Activated CD8-positive, alpha-beta T cell treated with anti-CD3 and anti-CD28 coated beads for 36 hours (primary cell): ENCODE data around the gene VAT1. TPM values are rescaled to one million over a fixed set of nuclear protein-coding genes. Genes with fewer than 3 reads are reported as not detected.
"Not testable (repeated sequence)": the region's sequence is repeated elsewhere in the genome, so short reads cannot be mapped to it uniquely, and the experiment has no call there.

Source experiments
- ATAC-seq: fragments of 200-7000 bp; cut with Tn5 transposase; one replicate; pipeline ENCODE4 v1.10.0; 2021; ENCODE audit warnings: mild to moderate bottlenecking, moderate library complexity
- CTCF ChIA-PET: fragments of 350-600 bp; sonication (Branson Sonifier 250); formaldehyde crosslinking; loops from one replicate; lab custom pipeline; 2021; ENCODE audit warnings: antibody characterized with exemption; lab: Charles Lee
- POLR2A ChIA-PET: fragments of 350-600 bp; sonication (Branson Sonifier 250); formaldehyde crosslinking; loops from one replicate; lab custom pipeline; 2021; ENCODE audit warnings: antibody characterized with exemption; lab: Charles Lee
- DNase-seq: peaks from one replicate; pipeline ENCODE4 v3.0.0-alpha.2; 2020
- H3K27ac Mint-ChIP-seq: one replicate; pipeline ENCODE4 v1.8.0; 2021; ENCODE audit warnings: mild to moderate bottlenecking, mixed read lengths
- H3K27me3 Mint-ChIP-seq: one replicate; pipeline ENCODE4 v1.8.0; 2021; ENCODE audit warnings: mixed read lengths
- H3K36me3 Mint-ChIP-seq: one replicate; pipeline ENCODE4 v1.8.0; 2021; ENCODE audit warnings: low read depth, mixed read lengths
- H3K4me1 Mint-ChIP-seq: one replicate; pipeline ENCODE4 v1.8.0; 2021; ENCODE audit warnings: low read depth, mixed read lengths
- H3K4me3 Mint-ChIP-seq: one replicate; pipeline ENCODE4 v1.8.0; 2021; ENCODE audit warnings: mild to moderate bottlenecking, moderate library complexity, mixed read lengths
- H3K9me3 Mint-ChIP-seq: one replicate; pipeline ENCODE4 v1.8.0; 2021; ENCODE audit warnings: mixed read lengths
- CTCF ChIP-seq: fragments of 200-600 bp; IDR thresholded peaks from one replicate; pipeline ENCODE4 v1.8.0; 2022; ENCODE audit warnings: antibody characterized with exemption, mild to moderate bottlenecking
- intact Hi-C: fragments of 100-400 bp; cut with micrococcal nuclease; formaldehyde crosslinking; loops from one replicate; pipeline ENCODE4 v1.10.0; 2022
- total RNA-seq, 2 experiments: library from RNA; stranded (reverse); gene quantifications; one replicate each; pipeline ENCODE4 v1.2.3, GENCODE V29; 2021

The VAT1 gene
- total RNA-seq, 2 experiments from 2014 or later, result 35.9 to 39.4 TPM

GRCh38 chr17:43068570-43069367 lies 46.6 kb upstream of the VAT1 start:
- ATAC-seq, result no peak
- TF ChIP-seq CTCF, result no peak
- Mint-ChIP-seq H3K27ac (no peak overlapping the region), H3K27me3 (no peaks in the 10 kb centered on the region), H3K9me3 (no peaks in the 10 kb centered on the region), H3K36me3 (peaks cover 29% of the 10 kb centered on the region), H3K4me1 (no peaks in the 10 kb centered on the region), H3K4me3 (no peak overlapping the region)
- intact Hi-C loops, result no loop called here
- CTCF ChIA-PET, result no interaction called here
- POLR2A ChIA-PET, result interaction anchor here (1.0 to 1.2 kb wide), 3 partner anchors 12 to 56 kb away, joined by 3 read pairs; partner anchors contain the start of gene BRCA1
- DNase-seq, result no peak

- intact Hi-C loops, result no loop called here
- CTCF ChIA-PET, result no interaction called here
- Mint-ChIP-seq H3K4me1 (no peaks in the 10 kb centered on the region), H3K4me3 (no peak overlapping the region), H3K9me3 (no peaks in the 10 kb centered on the region), H3K27me3 (no peaks in the 10 kb centered on the region), H3K27ac (no peak overlapping the region), H3K36me3 (peaks cover 35% of the 10 kb centered on the region)
- POLR2A ChIA-PET, result interaction anchor here (0.9 kb wide), 1 partner anchor 23 kb away, joined by 3 read pairs; no protein-coding TSS in a partner anchor
- TF ChIP-seq CTCF, result no peak
- DNase-seq (no peak), ATAC-seq (no peak)
These were observed 40.9 kb upstream of the VAT1 start for GRCh38 chr17:43062984-43063638.

- Mint-ChIP-seq H3K4me1 (no peaks in the 10 kb centered on the region), H3K4me3 (no peak overlapping the region)
- CTCF ChIA-PET, result interaction anchor here (1.1 kb wide), 1 partner anchor 32 kb away, joined by 5 read pairs; no protein-coding TSS in a partner anchor
These were observed 33.9 kb upstream of the VAT1 start for GRCh38 chr17:43056051-43056450.

GRCh38 chr17:43053008-43053407 lies 30.8 kb upstream of the VAT1 start:
- H3K4me1 Mint-ChIP-seq, H3K4me3 Mint-ChIP-seq, H3K9me3 Mint-ChIP-seq, POLR2A ChIA-PET, CTCF ChIA-PET, DNase-seq, H3K27me3 Mint-ChIP-seq, ATAC-seq, intact Hi-C loops, H3K27ac Mint-ChIP-seq: not testable (repeated sequence)
- H3K36me3 Mint-ChIP-seq, result peaks cover 54% of the 10 kb centered on the region

More at GRCh38 chr17:43056051-43056450, 33.9 kb upstream of the VAT1 start:
- H3K9me3 Mint-ChIP-seq, result no peaks in the 10 kb centered on the region
- TF ChIP-seq CTCF, result no peak
- H3K27me3 Mint-ChIP-seq, result no peaks in the 10 kb centered on the region
- no peak overlapping the region for H3K27ac Mint-ChIP-seq
- POLR2A ChIA-PET, result interaction anchor here (1.5 kb wide), 1 partner anchor 260 kb away, joined by 5 read pairs; no protein-coding TSS in a partner anchor
- intact Hi-C loops, result no loop called here
- no peak for ATAC-seq
- no peak for DNase-seq
- H3K36me3 Mint-ChIP-seq, result peaks cover 49% of the 10 kb centered on the region

- Mint-ChIP-seq H3K4me1 (no peaks in the 10 kb centered on the region), H3K27ac (no peak overlapping the region), H3K36me3 (peaks cover 58% of the 10 kb centered on the region), H3K4me3 (no peak overlapping the region), H3K9me3 (no peaks in the 10 kb centered on the region), H3K27me3 (no peaks in the 10 kb centered on the region)
- CTCF ChIA-PET, result no interaction called here
- POLR2A ChIA-PET, result no interaction called here
- intact Hi-C loops, result no loop called here
- DNase-seq (no peak), ATAC-seq (no peak)
- no peak for TF ChIP-seq CTCF
These were observed 29.8 kb upstream of the VAT1 start for GRCh38 chr17:43051969-43052368.
